Neural progenitor cell (in vitro differentiated cells): Measurements from ENCODE around the gene ZNF414. TPM values are rescaled to one million over a fixed set of nuclear protein-coding genes. Genes with fewer than 3 reads are reported as not detected.
"Not testable (repeated sequence)": the region's sequence is repeated elsewhere in the genome, so short reads cannot be mapped to it uniquely, and the experiment has no call there.

Experiments
- DNase-seq: peaks from one replicate; pipeline ENCODE4 v3.0.0-alpha.2; 2016; ENCODE audit warnings: low spot score
- H2AFZ ChIP-seq: fragments of 200-600 bp; sonication (generic); replicated peaks from 2 replicates; pipeline ENCODE4 v1.6.1; 2016; ENCODE audit warnings: antibody characterized with exemption
- H3F3A ChIP-seq: fragments of 200-600 bp; sonication (generic); 2 replicates; pipeline ENCODE4 v1.6.1; 2016; ENCODE audit warnings: antibody characterized with exemption, low read depth
- H3K27ac ChIP-seq: fragments of 200-600 bp; sonication (generic); 2 replicates; pipeline ENCODE4 v1.5.1; 2016; ENCODE audit warnings: mild to moderate bottlenecking
- H3K27me3 ChIP-seq: fragments of 200-600 bp; sonication (generic); 2 replicates; pipeline ENCODE4 v1.6.1; 2016; ENCODE audit warnings: mild to moderate bottlenecking, moderate library complexity
- H3K36me3 ChIP-seq: fragments of 200-600 bp; sonication (generic); 2 replicates; pipeline ENCODE4 v1.5.1; 2016
- H3K4me1 ChIP-seq: fragments of 200-600 bp; sonication (generic); 2 replicates; pipeline ENCODE4 v1.6.1; 2016; ENCODE audit warnings: mixed run types
- H3K4me2 ChIP-seq: fragments of 200-600 bp; sonication (generic); 2 replicates; pipeline ENCODE4 v1.6.1; 2016
- H3K4me3 ChIP-seq: fragments of 200-600 bp; sonication (generic); 2 replicates; pipeline ENCODE4 v1.5.1; 2016
- H3K79me2 ChIP-seq: fragments of 200-600 bp; sonication (generic); 2 replicates; pipeline ENCODE4 v1.6.1; 2016; ENCODE audit warnings: low read depth
- H3K9ac ChIP-seq: fragments of 200-600 bp; sonication (generic); 2 replicates; pipeline ENCODE4 v1.6.1; 2016
- H3K9me3 ChIP-seq: fragments of 200-600 bp; sonication (generic); 2 replicates; pipeline ENCODE4 v1.5.1; 2016; ENCODE audit warnings: low read depth
- H4K20me1 ChIP-seq: fragments of 200-600 bp; sonication (generic); 2 replicates; pipeline ENCODE4 v1.6.1; 2016; ENCODE audit warnings: low read depth
- H3K27ac Mint-ChIP-seq: 3 replicates; pipeline ENCODE4 v1.8.0; 2021; ENCODE audit warnings: mixed read lengths
- H3K27me3 Mint-ChIP-seq: 2 replicates; pipeline ENCODE4 v1.8.0; 2022; ENCODE audit warnings: low read depth, mild to moderate bottlenecking, inconsistent platforms, moderate library complexity, mixed read lengths; ENCODE audit not compliant: insufficient read depth
- H3K36me3 Mint-ChIP-seq: 3 replicates; pipeline ENCODE4 v1.8.0; 2021; ENCODE audit warnings: mixed read lengths
- H3K4me1 Mint-ChIP-seq: 3 replicates; pipeline ENCODE4 v1.8.0; 2021; ENCODE audit warnings: mixed read lengths
- H3K4me3 Mint-ChIP-seq: 3 replicates; pipeline ENCODE4 v1.8.0; 2021; ENCODE audit warnings: mild to moderate bottlenecking, moderate library complexity, mixed read lengths
- H3K9me3 Mint-ChIP-seq: 3 replicates; pipeline ENCODE4 v1.8.0; 2020; ENCODE audit warnings: mixed read lengths
- EZH2 ChIP-seq: fragments of 200-600 bp; sonication (generic); IDR thresholded peaks from 2 replicates; pipeline ENCODE4 v1.6.1; 2017; ENCODE audit warnings: antibody characterized with exemption, mild to moderate bottlenecking, moderate library complexity
- EZH2phosphoT487 ChIP-seq: fragments of 200-600 bp; sonication (generic); IDR thresholded peaks from 2 replicates; pipeline ENCODE4 v1.6.1; 2017; ENCODE audit warnings: antibody characterized with exemption
- total RNA-seq: library from RNA; depleted of rRNA; stranded (reverse); fragments of >200 nt; gene quantifications from 2 replicates; pipeline ENCODE4 v1.2.3, GENCODE V29; 2015; ENCODE audit warnings: low replicate concordance
- TF ChIP-seq, protein P1 (sequence below): fragments of 200-600 bp; sonication (generic); IDR thresholded peaks from 2 replicates; pipeline ENCODE4 v1.5.1; 2017; ENCODE audit warnings: antibody characterized with exemption, mild to moderate bottlenecking

The ZNF414 gene
- total RNA-seq, 1 donor from 2014 or later = 1.8 TPM

- Histone ChIP-seq H3F3A (no peaks in the 10 kb centered on the region), H3K79me2 (no peaks in the 10 kb centered on the region), H3K36me3 (no peaks in the 10 kb centered on the region), H3K4me2 (no peak overlapping the region), H3K9ac (no peak overlapping the region), H3K4me1 (no peaks in the 10 kb centered on the region), H3K9me3 (no peaks in the 10 kb centered on the region), H3K4me3 (no peak overlapping the region), H3K27me3 (no peaks in the 10 kb centered on the region), H2AFZ (no peak overlapping the region), H3K27ac (no peak overlapping the region), H4K20me1 (no peaks in the 10 kb centered on the region)
- Mint-ChIP-seq H3K36me3 (no peaks in the 10 kb centered on the region), H3K27me3 (peaks cover 5% of the 10 kb centered on the region), H3K27ac (peak overlapping the region; percentile 92), H3K4me1 (peaks cover 11% of the 10 kb centered on the region), H3K4me3 (peak overlapping the region; percentile 53), H3K9me3 (no peaks in the 10 kb centered on the region)
- TF ChIP-seq, protein P1, sequence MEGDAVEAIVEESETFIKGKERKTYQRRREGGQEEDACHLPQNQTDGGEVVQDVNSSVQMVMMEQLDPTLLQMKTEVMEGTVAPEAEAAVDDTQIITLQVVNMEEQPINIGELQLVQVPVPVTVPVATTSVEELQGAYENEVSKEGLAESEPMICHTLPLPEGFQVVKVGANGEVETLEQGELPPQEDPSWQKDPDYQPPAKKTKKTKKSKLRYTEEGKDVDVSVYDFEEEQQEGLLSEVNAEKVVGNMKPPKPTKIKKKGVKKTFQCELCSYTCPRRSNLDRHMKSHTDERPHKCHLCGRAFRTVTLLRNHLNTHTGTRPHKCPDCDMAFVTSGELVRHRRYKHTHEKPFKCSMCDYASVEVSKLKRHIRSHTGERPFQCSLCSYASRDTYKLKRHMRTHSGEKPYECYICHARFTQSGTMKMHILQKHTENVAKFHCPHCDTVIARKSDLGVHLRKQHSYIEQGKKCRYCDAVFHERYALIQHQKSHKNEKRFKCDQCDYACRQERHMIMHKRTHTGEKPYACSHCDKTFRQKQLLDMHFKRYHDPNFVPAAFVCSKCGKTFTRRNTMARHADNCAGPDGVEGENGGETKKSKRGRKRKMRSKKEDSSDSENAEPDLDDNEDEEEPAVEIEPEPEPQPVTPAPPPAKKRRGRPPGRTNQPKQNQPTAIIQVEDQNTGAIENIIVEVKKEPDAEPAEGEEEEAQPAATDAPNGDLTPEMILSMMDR = no peak
- TF ChIP-seq EZH2 = no peak
- TF ChIP-seq EZH2phosphoT487 = no peak
- DNase-seq = no peak
These were observed 43.8 kb upstream of the ZNF414 start for GRCh38 chr19:8557642-8558238.

- not testable (repeated sequence) for H3F3A ChIP-seq, H3K27me3 ChIP-seq, H3K9ac ChIP-seq, H3K27ac Mint-ChIP-seq, H4K20me1 ChIP-seq, DNase-seq, H3K9me3 Mint-ChIP-seq, H3K36me3 Mint-ChIP-seq, H3K36me3 ChIP-seq, H3K4me1 ChIP-seq, H3K4me3 Mint-ChIP-seq, H3K4me2 ChIP-seq, H3K27me3 Mint-ChIP-seq, H2AFZ ChIP-seq, H3K79me2 ChIP-seq, H3K27ac ChIP-seq, H3K9me3 ChIP-seq, H3K4me3 ChIP-seq
- H3K4me1 Mint-ChIP-seq = peaks cover 15% of the 10 kb centered on the region
These were observed 39.8 kb upstream of the ZNF414 start for GRCh38 chr19:8553729-8554128.

GRCh38 chr19:8552810-8553209, 38.8 kb upstream of the ZNF414 start:
- Histone ChIP-seq H3K4me3 (no peak overlapping the region), H4K20me1 (no peaks in the 10 kb centered on the region), H3K27ac (no peak overlapping the region), H2AFZ (peak overlapping the region; percentile 34), H3K79me2 (no peaks in the 10 kb centered on the region), H3K36me3 (no peaks in the 10 kb centered on the region), H3K4me1 (no peaks in the 10 kb centered on the region), H3K9ac (no peak overlapping the region), H3F3A (no peaks in the 10 kb centered on the region), H3K4me2 (no peak overlapping the region), H3K9me3 (no peaks in the 10 kb centered on the region), H3K27me3 (no peaks in the 10 kb centered on the region)
- peak; percentile 57 for DNase-seq
- Mint-ChIP-seq H3K4me3 (peak overlapping the region; percentile 22), H3K27ac (peak overlapping the region; percentile 50), H3K27me3 (peaks cover 3% of the 10 kb centered on the region), H3K36me3 (no peaks in the 10 kb centered on the region), H3K4me1 (peaks cover 8% of the 10 kb centered on the region), H3K9me3 (no peaks in the 10 kb centered on the region)
- TF ChIP-seq EZH2 = no peak
- TF ChIP-seq EZH2phosphoT487 = no peak
- TF ChIP-seq, protein P1 = no peak

- H3K4me1 Mint-ChIP-seq = peaks cover 6% of the 10 kb centered on the region
- Histone ChIP-seq H3K9ac (no peak overlapping the region), H3K36me3 (no peaks in the 10 kb centered on the region), H3K79me2 (no peaks in the 10 kb centered on the region), H4K20me1 (no peaks in the 10 kb centered on the region), H3F3A (no peaks in the 10 kb centered on the region), H3K27ac (no peak overlapping the region), H3K4me1 (no peaks in the 10 kb centered on the region), H3K4me3 (no peak overlapping the region), H3K27me3 (no peaks in the 10 kb centered on the region), H3K4me2 (no peak overlapping the region), H2AFZ (no peak overlapping the region), H3K9me3 (no peaks in the 10 kb centered on the region)
- DNase-seq = no peak
- H3K27me3 Mint-ChIP-seq = peaks cover 5% of the 10 kb centered on the region
- no peaks in the 10 kb centered on the region for H3K9me3 Mint-ChIP-seq
- H3K4me3 Mint-ChIP-seq = no peak overlapping the region
- no peak overlapping the region for H3K27ac Mint-ChIP-seq
- TF ChIP-seq EZH2 (no peak), EZH2phosphoT487 (no peak)
- TF ChIP-seq, protein P1 = no peak
- H3K36me3 Mint-ChIP-seq = peaks cover 3% of the 10 kb centered on the region
These were observed 36.1 kb upstream of the ZNF414 start for GRCh38 chr19:8550070-8550469.
